HG03439 (cell line): ENCODE measurements around the gene MKNK2.
"Not testable (repeated sequence)": the region's sequence is repeated elsewhere in the genome, so short reads cannot be mapped to it uniquely, and the experiment has no call there.

Experiments
- ATAC-seq: cut with Tn5 transposase; IDR thresholded peaks from one replicate; pipeline ENCODE4 v1.9.1; 2021; ENCODE audit warnings: mild to moderate bottlenecking, moderate library complexity; ENCODE audit not compliant: unreplicated experiment

MKNK2 gene

DNA sequence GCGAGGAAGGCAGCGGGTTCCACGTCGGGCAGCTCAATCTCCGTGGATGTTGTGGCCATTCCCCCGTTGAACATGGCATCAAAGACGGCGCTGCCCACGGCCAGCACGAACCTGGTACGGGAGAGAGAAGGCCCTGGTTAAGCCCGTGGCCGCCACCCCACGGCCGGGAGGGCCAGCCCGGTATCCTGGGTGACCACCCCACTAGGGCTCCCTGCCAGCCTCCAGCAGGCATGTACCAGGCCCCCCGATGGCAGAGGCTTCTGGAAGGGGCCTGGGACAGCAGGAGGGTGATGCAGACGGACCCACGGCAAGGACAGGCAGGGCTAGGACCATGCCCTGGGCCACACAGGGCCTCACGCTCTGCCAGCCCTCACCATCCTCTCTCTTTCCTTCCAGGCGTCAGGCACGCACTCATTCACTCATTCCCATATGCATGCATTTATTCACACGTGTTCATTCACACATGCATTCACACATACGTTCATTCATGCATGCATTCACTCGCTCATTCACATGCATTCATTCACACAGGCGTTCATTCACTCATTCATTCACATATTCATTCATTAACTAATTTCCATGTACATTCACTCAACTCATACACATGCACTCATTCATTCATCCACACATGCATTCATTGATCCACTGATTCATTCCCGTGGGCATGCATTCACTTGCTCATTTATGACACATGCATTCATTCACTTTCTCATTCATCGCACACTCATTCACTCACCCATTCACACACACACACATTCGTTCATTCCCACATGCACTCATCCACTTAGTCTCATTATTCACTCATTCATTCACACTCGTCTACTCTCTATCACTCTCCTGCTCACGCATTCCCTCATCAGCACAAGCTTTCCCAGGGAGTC, 53.5 kb downstream of the MKNK2 start:
- ATAC-seq, result no peak

DNA sequence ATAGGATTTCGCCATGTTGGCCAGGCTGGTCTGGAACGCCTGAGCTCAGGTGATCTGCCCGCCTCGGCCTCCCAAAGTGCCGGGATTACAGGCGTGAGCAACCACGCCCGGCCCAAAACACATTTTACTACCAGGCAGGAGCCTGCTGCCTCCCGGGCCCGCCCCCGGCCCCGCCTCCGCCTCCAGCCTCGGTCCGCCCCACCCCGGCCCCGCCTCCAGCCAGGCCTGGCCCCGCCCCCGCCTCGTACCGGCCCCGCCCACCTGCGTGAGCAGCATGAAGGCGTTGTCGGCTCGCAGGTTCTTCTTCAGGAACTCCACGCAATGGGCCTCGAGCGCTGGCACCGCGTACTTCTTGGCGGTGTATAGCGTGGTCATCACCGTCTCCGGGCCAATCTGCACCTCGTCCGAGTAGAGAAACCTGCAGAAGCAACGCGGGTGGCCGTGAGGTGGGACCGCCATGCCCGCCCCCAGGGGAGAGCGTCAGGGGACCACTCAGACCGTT, 58.2 kb downstream of the MKNK2 start:
- no peak for ATAC-seq

DNA sequence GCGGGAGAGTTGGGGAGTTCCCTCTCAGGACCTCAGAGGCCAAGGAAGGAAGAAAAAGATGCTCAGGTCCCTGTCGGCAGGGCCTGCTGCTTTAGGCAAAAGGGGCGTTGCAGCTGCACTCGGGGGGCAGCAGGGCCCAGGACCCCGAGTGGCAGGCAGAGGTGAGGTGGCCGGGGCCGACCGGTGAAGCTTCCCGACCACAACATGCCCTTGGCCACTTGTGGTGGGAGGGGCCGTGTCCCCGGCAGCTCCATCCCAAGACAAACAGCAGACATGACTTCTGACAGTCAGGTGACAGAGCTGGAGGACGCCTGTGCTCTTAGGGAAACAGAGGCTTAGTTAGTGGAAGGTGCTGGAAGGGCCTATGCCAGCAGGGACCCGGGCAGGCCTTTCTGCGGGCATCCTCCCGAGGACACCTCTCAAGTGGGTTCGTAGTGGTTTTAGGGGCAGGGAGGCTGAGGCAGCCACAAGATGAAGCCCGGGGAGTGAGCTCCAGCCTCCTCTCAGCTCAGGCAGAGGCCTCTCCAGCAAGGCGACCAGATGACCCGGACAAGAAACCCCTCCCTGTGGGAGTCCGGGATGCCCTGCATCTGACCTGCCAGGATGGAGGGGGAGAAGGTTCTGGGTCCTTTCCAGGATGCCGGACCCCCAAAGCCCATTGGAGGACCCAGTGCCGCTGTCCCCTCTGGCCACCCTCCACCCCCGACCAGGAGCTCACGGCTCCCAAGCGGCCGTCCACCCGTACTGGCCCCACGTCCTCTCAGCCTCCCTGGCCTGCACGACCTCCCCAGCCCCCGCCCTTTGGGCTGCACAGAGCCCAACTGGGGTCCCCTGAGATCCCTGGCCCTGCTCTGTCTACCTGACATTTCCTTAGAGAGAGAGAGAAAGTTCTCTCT, 59.8 kb downstream of the MKNK2 start:
- no peak for ATAC-seq

- no peak for ATAC-seq
These were observed 60.6 kb downstream of the MKNK2 start for GRCh38 chr19:1990230-1991017.

- no peak for ATAC-seq
These were observed 61.4 kb downstream of the MKNK2 start for GRCh38 chr19:1989513-1990229.

DNA sequence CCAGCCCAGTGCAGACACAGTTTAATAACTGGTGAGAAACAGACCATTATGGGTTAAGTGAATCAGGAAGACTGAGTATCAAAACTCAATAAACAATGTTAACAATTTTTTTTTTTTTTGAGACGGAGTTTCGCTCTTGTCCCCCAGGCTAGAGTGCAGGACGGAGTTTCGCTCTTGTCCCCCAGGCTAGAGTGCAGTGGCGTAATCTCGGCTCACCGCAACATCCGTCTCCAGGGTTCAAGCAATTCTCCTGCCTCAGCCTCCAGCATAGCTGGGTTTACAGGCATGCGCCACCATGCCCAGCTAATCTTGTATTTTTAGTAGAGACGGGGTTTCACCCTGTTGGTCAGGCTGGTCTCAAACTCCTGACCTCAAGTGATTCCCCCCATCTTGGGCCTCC, 62.6 kb downstream of the MKNK2 start:
- ATAC-seq, result not testable (repeated sequence)
